Omental fat pad (tissue), 4 donors: Measurements from ENCODE around the gene SYCP2. TPM values are rescaled to one million over a fixed set of nuclear protein-coding genes. Genes with fewer than 3 reads are reported as not detected.

Experiments
- ATAC-seq: fragments of 150-250 bp; one replicate; pipeline ENCODE4 v1.9.1; 2016; ENCODE audit warnings: mild to moderate bottlenecking, moderate library complexity; ENCODE audit not compliant: low FRiP score
- DNase-seq: peaks from one replicate; pipeline ENCODE4 v3.0.0-alpha.2; 2019; ENCODE audit warnings: low spot score
- total RNA-seq, 4 donors: library from RNA; depleted of rRNA; stranded (reverse); fragments of >200 nt; gene quantifications; one replicate each; pipeline ENCODE4 v1.1.0, GENCODE V29; 2016
- TF ChIP-seq, protein P1 (sequence below), 3 donors: fragments of 450-650 bp; IDR thresholded peaks; one replicate each; pipeline ENCODE4 v1.5.1; 2016 to 2017; ENCODE audit warnings: antibody characterized with exemption in 3 of 3, mild to moderate bottlenecking in 3 of 3, moderate library complexity in 2 of 3

The SYCP2 gene
- total RNA-seq, 4 donors from 2014 or later, result 1.8 to 8.8 (median 2.9) TPM

DNA sequence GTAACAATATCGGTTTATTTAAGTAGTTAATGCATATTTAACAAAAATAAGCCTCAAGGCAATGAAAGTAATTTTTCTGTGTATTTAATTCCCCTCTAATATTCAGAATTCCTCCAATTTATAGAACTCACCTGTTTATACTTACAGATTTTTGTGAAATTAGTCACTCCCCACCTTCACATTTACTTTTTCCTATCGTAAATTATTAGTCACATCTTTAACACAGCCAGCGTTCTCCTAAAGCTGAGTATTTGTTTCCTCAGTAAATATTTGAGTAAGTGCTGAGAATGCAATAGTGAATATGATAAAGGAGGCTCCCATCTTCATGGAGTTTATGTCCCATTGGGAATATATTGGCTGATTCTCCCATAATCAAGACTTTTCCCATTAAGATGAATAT is 88.0 kb downstream of the SYCP2 start:
- no peak for ATAC-seq
- DNase-seq, result no peak
- TF ChIP-seq, protein P1, sequence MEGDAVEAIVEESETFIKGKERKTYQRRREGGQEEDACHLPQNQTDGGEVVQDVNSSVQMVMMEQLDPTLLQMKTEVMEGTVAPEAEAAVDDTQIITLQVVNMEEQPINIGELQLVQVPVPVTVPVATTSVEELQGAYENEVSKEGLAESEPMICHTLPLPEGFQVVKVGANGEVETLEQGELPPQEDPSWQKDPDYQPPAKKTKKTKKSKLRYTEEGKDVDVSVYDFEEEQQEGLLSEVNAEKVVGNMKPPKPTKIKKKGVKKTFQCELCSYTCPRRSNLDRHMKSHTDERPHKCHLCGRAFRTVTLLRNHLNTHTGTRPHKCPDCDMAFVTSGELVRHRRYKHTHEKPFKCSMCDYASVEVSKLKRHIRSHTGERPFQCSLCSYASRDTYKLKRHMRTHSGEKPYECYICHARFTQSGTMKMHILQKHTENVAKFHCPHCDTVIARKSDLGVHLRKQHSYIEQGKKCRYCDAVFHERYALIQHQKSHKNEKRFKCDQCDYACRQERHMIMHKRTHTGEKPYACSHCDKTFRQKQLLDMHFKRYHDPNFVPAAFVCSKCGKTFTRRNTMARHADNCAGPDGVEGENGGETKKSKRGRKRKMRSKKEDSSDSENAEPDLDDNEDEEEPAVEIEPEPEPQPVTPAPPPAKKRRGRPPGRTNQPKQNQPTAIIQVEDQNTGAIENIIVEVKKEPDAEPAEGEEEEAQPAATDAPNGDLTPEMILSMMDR (IDR thresholded peaks at IDR 0.05), result no peak

DNA sequence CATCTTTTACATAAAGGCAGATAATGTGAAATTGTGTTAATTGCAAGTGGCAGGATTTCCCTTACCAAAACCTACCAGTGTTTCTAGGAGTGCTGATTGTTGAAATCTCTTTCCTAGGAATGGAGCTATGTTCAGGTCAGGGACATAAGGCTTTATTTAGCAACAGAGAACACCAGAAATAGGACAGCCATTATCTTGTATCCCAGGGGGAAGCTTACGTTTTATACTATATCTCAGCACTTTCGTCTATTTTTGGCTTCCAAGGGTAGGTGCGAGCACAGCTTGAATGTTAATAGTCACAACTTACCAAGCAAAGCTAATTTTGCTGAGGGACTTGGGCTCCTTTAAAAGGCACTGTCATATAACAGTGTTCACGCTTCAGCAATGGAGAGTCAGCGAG is 94.0 kb downstream of the SYCP2 start:
- DNase-seq (no peak), ATAC-seq (no peak)
- TF ChIP-seq, protein P1 (IDR thresholded peaks at IDR 0.05), result no peak

DNA sequence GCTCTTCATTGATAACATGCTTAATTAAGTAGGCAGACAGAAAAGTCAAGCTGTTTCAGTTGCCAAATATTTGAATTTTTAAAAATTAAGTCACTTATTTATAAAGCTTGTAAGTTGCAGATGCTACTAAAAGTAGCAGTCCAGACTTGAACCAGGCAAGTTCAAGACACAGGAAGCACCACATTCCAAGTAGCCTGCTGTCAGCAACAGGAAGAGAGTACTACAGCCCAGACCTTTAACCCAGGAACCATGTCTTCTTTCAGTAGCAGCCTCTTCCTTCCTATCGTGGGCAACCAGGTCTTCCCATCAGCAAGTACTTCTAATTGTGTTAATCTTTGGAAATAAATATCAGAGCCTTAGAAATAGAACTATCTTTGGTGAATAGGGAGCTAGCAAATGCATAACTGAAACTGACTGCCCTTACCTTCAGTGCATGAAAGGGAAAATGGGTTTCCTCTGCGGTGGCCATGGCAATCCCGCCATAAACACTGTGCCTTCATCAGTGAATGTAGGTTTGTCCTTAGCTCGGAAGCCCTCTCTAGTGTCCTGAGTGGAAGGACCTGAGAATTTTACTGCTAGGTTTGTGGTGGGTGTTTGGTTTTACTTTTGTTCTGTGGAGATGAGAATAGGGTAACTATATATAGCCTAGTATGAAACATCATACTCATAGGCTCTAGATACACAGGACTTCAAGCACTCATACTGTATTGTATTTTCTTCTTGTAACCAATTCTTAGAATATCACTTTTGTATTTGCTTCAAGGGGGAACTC is 95.6 kb downstream of the SYCP2 start:
- ATAC-seq, result no peak
- TF ChIP-seq, protein P1 (IDR thresholded peaks at IDR 0.05), result no peak
- no peak for DNase-seq

DNA sequence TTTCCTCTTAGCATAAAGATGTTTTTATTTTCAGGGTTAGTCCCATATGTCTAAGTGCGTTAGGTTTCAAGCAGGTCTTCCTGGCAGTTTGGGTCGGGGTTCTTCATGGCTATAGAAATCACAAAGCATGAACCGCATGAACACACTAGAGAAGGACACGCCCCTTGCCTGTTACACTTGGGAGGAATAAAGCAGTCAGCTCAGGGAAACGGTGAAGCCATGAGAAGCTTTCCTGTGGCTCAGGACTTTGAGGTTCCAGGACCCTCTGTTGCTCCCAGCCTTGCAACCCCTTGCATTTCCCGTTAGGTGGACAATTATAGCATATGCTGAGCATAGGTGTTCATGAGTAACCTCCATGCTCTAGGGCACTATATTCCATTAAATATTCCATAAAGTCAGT is 96.7 kb downstream of the SYCP2 start:
- ATAC-seq (no peak), DNase-seq (no peak)
- TF ChIP-seq, protein P1 (IDR thresholded peaks at IDR 0.05), result no peak

DNA sequence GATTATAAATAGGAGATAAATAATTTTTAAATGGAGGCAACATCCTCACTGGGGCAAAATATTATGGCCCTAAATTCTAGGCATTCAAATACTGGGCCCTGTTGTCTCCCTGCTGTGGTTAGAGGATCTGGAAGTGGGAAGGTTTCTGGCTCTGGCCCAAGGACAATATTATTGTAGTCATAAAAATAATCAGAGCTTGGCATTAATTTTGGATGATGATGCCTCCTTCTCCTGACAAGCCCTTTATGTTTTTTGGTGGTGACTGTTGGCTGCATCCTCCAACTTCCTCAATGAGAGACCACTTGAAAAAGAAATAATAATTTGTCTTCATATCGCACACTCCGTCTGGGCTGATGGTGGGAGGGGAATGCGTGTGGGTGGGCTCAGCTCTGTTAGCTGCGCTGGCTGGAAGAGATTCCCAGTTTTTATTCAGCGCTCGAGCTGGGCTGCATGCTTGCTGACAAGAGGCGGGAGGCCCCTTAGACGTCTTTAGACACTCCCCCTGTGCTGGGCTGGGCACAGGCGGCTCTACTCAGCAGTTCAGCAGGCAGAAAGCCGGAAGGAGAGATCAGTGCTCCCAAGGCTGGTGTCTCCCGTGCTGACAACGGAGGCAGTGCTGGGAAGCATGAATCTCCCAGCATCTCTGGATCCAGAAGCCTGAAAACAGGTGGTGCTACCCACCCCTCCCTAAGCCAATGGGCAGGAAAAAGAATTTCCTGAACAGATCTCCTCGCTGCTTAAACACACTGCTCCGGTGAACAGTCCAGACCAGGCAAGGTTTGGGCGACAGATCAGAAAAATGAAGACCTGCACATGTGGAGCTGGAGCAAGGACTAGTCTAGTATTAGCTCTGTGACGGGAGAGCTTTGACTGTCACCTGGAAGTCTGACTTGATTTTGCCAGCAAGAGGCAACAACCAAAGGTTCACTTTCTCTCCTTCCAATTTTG is 97.7 kb downstream of the SYCP2 start:
- peak; percentile 74 for ATAC-seq
- TF ChIP-seq, protein P1 (IDR thresholded peaks at IDR 0.05), result no peak
- DNase-seq, result no peak

DNA sequence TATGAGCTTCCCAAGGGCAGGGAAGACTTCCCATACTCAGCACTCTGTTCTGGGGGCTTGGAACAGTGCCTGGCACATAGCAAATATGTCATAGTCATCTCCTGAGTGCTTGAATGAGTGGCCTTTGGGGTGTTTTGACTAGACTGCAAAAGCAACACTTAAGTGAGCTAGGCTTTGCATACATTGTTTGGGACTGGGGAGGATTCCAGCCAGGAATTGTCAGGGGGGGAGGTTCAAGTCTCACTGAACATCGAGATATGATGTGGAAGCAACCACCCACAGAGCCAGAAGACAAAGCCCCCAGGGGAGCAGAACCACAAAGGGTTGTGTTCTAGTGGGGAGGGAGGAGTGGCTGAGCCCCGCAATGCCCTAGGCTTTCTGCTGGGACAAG is 98.4 kb downstream of the SYCP2 start:
- no peak for ATAC-seq
- TF ChIP-seq, protein P1 (IDR thresholded peaks at IDR 0.05), result no peak
- DNase-seq, result no peak
